T-helper 2 cell (primary cell): Measurements from ENCODE around the gene TDRD12.
A peak's percentile ranks its signal among the peaks of the same experiment; 100 is the strongest.

ENCODE experiments used
- DNase-seq, 5 experiments: peaks; one replicate each; pipeline versions ENCODE4 v3.0.0 to v3.0.0-alpha.2; 2012 to 2022
- total RNA-seq, 2 donors: gene quantifications; one replicate each; lab custom pipeline; 2026; lab: John Stamatoyannopoulos, UW

The TDRD12 gene, protein sequence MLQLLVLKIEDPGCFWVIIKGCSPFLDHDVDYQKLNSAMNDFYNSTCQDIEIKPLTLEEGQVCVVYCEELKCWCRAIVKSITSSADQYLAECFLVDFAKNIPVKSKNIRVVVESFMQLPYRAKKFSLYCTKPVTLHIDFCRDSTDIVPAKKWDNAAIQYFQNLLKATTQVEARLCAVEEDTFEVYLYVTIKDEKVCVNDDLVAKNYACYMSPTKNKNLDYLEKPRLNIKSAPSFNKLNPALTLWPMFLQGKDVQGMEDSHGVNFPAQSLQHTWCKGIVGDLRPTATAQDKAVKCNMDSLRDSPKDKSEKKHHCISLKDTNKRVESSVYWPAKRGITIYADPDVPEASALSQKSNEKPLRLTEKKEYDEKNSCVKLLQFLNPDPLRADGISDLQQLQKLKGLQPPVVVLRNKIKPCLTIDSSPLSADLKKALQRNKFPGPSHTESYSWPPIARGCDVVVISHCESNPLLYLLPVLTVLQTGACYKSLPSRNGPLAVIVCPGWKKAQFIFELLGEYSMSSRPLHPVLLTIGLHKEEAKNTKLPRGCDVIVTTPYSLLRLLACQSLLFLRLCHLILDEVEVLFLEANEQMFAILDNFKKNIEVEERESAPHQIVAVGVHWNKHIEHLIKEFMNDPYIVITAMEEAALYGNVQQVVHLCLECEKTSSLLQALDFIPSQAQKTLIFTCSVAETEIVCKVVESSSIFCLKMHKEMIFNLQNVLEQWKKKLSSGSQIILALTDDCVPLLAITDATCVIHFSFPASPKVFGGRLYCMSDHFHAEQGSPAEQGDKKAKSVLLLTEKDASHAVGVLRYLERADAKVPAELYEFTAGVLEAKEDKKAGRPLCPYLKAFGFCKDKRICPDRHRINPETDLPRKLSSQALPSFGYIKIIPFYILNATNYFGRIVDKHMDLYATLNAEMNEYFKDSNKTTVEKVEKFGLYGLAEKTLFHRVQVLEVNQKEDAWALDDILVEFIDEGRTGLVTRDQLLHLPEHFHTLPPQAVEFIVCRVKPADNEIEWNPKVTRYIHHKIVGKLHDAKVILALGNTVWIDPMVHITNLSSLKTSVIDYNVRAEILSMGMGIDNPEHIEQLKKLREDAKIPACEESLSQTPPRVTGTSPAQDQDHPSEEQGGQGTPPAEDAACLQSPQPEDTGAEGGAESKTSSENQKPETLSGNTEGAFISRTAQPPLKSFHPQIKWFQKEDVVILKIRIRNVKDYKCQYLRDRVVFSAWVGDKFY (N-terminal part only)
- 2.4 to 3.1 reads per million in 2 donors for total RNA-seq

DNA sequence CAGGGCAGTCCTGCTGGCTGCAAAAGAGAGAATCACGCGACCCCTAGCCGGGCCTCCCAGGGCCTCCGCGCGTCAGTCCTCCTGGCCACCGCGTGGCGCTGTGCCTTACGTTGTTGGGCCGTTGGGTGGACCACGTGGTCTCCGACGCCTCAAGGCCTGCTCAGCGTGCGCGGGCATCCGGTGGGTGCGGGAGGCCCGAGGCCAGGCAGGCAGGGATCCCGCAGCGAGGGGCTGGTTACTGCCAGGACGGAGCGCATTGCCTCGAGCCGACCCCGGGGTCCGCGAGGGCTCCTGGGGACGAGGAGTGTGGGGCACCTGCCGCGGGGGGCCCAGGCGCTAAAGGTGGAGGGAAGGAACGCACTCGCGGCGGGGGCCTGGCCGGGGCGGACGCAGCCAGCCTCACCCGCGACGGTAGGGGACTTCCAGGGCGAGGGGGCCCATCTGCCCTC lies at the start of gene TDRD12:
TSS of gene TDRD12 (plus strand) at position 157 of the 449 bp plus-strand sequence. CDS start 306 bp downstream, outside the sequence.
- no peak for DNase-seq

DNA sequence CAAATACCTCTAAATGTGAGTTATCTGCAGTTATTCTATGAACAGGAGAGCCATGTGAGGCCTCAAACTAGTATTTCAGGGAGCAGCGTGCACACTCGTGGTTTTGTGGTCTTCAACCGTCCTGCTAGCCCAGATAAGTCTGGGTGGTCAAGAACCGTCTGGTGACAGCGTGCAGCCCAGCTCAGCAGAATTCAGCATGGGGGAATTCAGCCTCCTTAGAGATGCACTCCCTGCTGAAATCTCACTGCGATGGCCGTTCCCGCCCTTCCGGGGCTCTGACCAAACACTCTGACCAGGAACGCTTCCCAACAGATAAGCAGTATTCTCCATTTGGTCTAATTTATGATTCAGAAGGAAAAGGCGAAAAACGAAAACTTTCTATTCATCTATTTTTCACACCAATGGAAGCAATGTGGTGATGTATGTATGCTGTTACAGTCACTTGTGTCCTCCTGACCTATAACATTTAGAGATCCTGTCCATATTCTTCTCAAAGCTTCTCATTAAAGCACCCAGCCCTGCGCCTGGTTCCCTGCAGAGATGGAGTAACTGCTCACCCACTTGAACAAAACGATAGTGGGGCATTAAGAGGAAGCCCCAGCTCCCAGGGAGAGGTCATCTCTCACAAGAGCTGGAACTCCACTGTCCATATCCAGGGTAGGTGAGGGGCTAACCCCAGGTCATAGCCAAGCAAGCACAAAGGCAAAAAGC lies 47.5 kb upstream of the TDRD12 start:
- no peak for DNase-seq

DNA sequence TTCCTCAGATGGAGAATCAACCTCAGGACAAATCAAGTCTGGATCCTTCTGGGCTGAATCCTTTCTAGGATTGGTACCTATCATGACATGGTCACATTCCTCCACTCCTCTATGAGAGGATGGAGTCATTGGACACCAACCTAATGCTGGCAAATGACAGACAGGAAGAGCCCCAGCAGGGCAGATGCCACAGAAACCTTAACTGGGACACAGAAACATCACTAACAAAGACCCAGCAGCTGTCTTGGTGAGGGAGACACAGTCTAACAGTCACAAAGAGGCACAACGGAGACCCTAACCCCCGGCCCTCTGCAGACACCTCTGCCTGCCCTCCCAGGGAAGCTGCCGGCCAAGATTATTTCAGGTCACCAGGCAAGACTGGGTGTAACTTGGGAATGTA lies 46.7 kb upstream of the TDRD12 start:
- no peak for DNase-seq

DNA sequence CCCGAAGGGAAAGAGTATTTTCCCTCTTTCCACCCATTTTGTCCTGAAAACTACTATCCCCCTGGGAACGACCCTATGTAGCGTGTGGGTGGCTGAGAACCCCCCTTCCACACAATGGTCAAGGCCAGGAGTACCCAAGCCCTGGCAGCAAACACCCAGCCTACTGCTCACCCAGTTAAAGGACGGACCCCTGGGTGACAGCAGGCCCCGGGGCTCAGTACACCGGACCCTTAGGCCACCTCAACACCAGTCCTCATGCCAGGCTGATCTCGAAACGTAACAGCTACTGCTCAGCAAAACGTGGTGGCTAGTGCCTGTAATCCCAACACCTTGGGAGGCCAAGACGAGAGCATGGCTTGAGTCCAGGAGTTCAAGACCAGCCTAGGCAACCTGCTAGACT lies 46.0 kb upstream of the TDRD12 start:
- no peak for DNase-seq

DNA sequence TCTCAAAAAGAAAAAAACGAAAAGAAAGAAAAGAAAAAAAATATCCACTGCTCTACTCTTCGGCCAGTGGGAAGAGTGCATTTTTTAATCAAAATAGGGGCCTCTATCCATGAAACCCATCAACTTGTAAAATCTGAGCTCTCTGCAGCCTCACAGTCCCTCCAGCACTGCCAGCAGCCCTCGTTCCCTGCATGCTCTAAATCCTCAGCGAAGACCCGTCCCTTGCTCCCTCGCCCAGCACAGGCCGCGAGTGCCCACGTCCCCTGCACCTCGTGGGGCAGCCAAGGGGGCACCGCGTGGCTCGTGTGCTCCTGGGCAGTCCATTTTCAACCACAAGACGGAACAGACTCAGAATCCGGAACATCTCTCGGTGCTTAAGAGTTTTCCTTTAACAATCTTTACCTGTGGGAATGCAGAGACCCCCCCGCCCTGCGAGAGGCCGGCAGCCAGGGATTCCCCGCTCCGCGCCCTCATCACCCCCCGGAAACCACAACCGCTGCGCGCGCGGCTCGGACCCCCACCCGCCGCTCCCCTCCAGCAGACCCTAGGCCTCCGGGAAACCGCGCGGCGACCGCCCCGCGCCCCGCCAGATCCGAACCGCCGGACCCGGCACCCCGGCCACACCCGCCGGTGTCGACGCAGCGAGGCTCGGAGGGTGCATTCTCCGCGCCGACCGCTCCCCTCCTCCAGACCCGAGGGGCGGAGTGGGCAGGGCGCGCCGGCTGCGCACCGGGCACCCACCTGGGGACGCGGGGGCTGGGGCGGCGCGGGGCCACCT lies 45.2 kb upstream of the TDRD12 start:
- peak in 2 of 5 experiments; percentile 15 to 21 for DNase-seq

DNA sequence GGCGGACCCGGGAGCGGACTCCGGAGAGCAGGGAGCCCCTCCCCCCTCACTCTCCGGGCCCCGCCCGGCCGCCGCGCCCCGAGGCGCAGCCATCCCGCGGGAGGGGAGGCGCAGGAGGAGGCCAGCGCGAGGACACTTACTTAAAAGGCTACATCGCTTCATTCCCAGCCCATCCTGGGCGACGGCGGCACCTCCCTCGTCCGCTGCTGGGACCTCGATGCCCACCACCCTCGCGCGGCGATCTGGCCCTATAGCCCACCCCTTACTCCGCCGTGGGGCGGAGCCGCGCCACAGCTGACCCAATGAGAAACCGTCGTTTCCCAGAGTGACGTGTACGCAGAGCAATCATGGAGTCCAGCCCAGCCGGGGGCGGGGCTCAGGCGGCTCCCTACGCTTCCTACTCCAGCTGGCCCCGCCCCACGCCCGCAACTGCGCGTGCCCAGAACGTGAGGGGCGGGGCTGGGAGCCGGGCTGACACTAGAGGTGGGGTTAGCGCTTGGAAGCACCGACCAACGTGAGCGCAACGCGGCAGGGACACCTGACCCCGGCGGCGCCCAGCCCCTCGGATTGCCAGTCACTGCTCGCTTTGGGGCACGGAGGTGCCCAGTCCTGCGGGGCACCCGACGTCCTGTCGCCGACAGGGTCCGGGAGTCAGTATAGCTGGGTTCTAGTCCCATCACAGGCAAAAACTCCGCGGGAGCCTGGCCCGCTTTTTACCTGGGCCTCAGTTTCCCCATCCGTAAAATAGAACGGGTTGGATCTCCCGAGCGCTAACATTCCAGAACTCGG lies 44.4 kb upstream of the TDRD12 start, which contains the start of gene ANKRD27:
TSS of gene ANKRD27 (minus strand) at position 250 of the 789 bp plus-strand sequence. CDS start 16,165 bp downstream, outside the sequence.
- peak; percentile 95 to 98 (median 97) for DNase-seq

DNA sequence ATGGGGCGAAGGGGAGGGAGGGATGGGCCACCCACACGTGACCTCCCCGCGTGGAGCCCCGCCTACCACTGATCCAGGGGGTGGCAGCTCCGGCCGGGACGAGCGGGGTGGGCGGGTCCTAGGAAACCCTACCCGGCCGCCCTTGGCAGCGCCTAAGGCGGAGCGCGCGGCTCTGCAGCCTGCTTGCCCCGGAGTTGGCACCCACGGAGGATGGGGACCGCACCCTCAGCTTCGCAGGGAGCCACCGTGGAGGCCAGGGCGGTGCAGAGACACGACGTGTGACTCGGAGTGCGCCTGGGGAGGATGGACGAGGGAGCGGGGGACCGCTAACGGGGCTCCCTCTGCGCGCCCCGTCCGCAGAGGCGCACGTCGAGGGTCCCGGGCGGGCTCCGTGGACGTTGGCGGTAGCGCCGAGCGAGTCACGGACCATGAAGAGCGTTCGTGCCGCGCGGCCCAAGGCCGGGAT lies 43.8 kb upstream of the TDRD12 start, which contains the start of gene RGS9BP:
TSS of gene RGS9BP (plus strand) at position 129 of the 466 bp plus-strand sequence. CDS start 416 bp downstream, outside the sequence.
- peak; percentile 43 to 73 (median 58) for DNase-seq

DNA sequence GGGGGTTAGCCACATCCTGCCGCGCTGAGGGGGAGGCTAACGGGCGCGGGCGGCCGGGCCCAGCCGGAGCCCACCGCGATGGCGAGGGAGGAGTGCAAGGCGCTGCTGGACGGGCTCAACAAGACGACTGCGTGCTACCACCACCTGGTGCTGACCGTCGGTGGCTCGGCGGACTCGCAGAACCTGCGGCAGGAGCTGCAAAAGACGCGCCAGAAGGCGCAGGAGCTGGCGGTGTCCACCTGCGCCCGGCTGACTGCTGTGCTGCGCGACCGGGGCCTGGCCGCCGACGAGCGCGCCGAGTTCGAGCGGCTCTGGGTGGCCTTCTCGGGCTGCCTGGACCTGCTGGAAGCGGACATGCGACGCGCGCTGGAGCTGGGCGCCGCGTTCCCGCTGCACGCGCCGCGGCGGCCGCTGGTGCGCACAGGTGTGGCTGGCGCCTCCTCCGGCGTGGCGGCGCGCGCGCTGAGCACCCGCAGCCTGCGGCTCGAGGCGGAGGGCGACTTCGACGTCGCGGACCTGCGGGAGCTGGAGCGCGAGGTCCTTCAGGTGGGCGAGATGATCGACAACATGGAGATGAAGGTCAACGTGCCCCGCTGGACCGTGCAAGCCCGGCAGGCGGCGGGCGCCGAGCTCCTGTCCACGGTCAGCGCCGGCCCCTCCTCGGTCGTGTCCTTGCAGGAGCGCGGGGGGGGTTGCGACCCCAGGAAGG lies 43.2 kb upstream of the TDRD12 start:
- peak in 2 of 5 experiments; percentile 20 to 52 for DNase-seq

DNA sequence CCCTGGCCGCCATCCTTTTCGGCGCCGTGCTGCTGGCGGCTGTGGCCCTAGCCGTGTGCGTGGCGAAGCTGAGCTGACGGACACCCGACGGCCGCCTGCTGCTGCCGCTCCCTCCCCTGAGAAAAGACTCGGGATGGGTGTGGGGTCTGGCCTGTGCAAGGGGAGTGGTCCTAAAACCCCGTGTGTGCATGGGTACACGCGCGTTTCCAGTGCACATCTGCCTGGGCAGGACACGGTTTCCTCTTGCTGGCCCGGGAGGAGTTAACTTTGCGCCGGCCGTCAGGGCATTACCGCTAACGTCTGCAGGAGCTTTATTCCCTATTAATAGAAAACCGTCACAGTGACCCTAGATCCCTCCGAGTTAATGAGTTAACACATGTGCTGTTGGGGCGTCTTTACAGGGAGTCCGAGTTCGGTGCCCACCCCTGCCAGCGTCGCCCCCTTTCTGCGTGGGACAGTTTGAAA lies 42.6 kb upstream of the TDRD12 start:
- no peak for DNase-seq

DNA sequence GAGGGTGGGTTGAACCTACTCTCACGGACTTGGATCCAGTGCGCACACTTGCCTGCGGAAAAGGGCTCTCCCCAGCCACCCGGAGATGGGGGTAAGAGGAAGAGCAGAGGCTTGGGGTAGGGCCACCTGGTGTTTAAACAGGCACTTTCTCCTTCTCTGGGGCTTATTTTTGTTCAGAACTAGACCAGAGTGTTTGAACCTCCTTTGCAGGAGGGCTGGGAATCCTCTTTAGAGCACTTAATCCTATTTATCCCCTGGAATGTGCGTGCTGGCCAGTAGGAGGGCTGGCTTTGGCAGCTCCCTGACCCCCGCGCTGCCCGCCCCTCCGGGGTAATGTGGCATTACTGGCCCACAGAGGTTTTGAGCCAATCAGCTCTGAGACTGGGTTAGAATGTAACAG lies 41.9 kb upstream of the TDRD12 start:
- DNase-seq, result no peak

DNA sequence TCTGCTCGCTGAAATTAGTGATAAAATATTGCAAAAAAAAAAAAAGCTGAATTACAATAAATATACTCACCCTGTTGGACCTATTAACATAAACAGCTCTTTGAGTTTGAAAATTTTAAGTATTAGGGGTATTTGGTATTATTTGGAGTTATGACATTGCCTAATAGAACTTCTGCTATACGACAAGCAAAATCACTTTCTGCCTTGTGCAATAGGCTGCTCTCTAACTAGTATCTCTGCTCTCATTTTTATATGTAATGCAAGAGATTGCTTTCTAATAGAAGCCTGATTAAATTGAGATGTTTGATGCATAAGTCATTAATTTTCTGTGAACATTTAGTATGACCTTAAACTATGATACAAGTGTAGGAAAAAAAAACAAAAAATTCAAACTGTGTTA lies 38.6 kb upstream of the TDRD12 start:
- no peak for DNase-seq

DNA sequence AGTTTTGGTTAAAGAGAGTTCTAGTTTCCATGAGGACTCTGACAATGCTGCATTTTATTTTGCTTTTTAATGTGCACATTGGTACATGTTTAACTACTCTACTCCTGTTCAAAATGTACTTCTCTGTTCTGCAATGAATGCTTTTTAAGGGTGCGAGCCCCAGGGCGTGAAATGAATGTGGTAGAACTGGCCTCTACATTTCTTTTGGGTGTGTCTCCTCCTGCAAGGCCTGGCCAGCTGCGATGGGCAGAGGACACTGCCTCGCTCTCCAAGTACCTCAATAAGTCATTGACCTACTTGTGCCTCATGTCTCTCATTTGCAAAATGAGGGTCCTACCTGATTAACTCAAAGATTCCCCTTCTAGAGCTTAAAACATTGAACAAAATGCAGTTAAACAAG lies 37.2 kb upstream of the TDRD12 start:
- DNase-seq, result no peak

DNA sequence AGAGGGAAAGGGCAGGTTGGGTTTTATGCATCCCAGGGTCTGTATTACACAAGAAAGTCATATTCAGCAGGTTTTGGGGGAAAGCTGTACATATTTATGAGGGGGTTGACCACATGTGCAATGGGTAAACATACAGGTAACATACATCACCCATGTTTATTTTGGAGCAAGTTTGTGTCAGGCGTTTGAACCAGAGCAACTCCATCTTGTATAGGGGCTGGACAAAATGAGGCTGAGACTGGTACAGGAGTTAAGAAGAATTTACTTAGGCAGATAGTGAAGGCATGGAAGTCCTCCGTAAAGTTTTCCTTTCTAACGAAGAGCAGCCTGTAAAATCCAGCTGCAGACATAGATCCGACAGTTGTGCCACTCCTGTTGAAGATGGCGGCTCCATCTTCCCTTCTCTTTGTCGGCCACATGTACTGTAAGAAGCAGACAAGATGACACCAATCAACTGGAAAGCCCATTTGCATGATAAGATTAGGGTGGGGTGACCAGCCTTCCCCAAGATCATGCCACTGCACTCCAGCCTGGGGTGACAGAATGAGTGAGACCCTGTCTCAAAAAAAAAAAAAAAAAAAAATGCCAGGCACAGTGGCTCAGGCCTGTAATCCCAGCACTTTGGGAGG lies 32.6 kb upstream of the TDRD12 start:
- DNase-seq, result no peak

DNA sequence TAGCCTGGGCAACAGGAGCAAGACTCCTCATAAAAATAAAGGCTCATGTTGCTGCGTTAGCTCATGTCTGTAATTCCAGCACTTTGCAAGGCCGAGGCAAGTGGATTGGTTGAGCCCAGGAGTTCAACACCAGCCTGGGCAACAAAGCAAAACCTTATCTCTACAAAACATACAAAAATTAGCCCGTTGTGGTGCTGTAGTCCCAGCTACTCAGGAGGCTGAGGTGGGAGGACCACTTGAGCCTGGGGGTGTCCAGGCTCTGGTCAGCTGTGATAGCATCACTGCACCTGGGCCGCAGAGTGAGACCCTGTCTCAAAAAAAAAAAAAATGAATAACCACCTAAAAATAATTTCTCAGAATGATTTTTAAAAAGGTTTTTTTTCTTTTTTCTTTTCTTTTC lies 31.9 kb upstream of the TDRD12 start:
- no peak for DNase-seq

DNA sequence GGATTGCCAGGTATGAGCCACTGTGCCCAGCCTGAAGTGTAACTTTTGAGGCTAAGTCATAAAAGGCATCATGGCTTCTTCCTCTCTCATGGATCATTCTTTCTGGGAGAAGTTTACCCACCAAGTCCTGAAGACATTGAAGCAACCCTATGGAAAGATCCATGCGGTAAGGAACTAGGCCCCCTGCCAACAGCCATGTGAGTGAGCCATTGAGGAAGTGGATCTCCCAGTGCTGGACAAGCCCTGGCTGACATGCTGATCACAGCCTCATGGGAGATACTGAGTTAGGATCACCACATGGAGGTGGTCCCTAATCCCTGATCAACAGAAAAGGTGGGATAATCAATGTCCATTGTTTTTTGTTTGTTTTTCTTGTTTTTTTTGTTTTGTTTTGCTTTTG lies 31.3 kb upstream of the TDRD12 start:
- DNase-seq, result no peak

DNA sequence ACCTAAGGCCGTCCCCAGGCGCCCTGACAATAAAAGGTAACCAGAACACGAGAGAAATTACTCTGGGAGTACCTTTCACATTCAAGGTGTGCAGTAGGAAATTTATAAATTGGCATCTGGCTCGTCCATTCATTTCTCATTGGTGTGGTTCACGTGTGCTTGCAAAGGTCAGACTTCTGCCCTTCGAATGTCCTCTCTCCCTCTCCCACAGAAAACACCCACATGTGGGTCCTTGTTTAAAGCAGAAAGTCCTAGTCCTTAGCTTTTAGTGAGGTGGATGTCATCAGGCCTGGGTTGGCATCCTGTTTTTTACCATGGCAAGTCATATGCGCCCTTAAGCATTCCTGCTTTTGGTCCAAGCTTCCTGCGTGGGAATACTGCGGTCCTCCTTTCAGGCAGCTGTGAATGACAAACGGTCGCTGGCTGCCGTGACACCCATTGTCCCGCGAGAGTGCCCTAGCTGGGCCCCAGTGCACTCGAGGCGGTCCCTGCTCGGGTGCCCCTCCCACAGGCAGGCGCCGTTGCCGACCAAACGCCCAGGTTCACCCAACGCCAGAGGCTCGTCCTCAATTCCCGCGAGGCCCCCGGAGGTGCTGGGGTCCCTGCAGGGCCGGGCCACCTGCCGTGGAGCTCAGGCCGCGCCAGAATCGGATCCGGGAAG lies 28.1 kb upstream of the TDRD12 start, which contains the start of gene NUDT19:
TSS of gene NUDT19 (plus strand) at position 531 of the 661 bp plus-strand sequence. CDS start 140 bp downstream, outside the sequence.
- peak; percentile 29 to 91 (median 60) for DNase-seq

DNA sequence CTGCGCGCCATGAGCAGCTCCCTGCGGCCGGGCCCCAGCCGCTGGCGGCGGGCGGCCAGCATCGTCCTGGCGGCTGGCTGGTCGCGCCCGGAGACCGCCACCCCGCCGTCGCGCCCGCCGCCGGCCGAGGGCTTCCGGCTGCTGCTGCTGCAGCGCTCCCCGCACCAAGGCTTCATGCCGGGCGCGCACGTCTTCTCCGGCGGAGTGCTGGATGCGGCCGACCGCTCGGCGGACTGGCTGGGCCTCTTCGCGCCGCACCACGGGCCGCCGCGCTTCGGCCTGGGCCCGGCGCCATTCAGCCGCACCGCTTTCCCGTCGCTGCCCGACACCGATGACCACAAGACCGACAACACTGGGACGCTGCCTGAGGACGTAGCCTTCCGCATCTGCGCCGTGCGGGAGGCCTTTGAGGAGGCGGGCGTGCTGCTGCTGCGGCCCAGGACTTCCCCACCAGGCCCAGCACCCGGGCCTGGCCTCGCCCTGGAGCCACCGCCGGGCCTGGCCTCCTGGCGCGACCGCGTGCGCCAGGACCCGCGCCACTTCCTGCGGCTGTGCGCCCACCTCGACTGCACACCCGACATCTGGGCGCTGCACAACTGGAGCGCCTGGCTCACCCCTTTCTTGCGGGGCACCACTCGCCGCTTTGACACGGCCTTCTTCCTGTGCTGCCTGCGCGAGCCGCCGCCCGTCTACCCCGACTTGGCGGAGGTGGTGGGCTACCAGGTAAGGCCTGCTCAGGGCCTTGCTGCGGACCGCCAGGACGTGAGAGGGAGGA lies 27.4 kb upstream of the TDRD12 start:
- DNase-seq, result peak; percentile 21 to 77 (median 36)
